Stimulated activated CD8-positive, alpha-beta memory T cell treated with anti-CD3 and anti-CD28 coated beads, Interleukin-15, amount 100 ng/mL, for 4 hours (primary cell): ENCODE measurements around the gene MALT1.
"Not testable (repeated sequence)": the region's sequence is repeated elsewhere in the genome, so short reads cannot be mapped to it uniquely, and the experiment has no call there.

Source experiments
- DNase-seq, 2 donors: peaks; one replicate each; pipeline ENCODE4 v3.0.0-alpha.2; 2020; ENCODE audit warnings: low read depth in 2 of 2

Gene MALT1

GRCh38 chr18:58772161-58772560, 100.9 kb downstream of the MALT1 start:
- no peak for DNase-seq

GRCh38 chr18:58776084-58776483, 104.8 kb downstream of the MALT1 start:
- no peak for DNase-seq

DNA sequence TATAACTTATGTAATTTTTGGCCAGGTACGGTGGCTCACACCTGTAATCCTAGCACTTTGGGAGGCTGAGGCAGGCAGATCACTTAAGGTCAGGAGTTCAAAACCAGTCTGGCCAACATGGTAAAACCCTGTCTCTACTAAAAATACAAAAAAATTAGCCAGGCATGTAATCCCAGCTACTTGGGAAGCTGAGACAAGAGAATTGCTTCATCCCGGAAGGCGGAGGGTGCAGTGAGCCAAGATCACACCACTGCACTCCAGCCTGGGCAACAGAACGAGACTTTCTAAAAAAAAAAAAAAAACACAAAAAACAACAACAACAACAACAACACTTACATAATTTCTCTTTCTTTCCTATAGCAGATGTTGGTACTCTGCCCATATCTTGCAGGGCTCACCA, 105.3 kb downstream of the MALT1 start:
- not testable (repeated sequence) for DNase-seq

GRCh38 chr18:58777471-58777870, 106.2 kb downstream of the MALT1 start:
- DNase-seq: no peak

GRCh38 chr18:58779529-58779928, 108.3 kb downstream of the MALT1 start:
- DNase-seq: no peak

DNA sequence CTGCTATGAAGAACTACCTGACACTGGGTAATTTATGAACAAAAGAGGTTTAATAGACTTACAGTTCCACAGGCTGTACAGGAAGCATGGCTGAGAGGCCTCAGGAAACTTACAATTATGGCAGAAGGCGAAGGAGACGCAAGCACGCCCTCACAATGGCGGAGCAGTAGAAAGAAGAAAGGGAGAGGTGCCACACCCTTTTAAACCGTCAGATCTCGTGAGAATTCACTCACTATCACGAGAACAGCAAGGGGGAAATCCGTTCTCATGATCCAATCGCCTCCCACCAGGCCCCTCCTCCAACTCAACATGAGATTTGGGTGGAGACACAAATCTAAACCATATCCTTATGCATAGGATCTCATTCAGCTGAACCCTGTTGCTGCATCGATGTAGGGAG, 108.8 kb downstream of the MALT1 start:
- DNase-seq: no peak

DNA sequence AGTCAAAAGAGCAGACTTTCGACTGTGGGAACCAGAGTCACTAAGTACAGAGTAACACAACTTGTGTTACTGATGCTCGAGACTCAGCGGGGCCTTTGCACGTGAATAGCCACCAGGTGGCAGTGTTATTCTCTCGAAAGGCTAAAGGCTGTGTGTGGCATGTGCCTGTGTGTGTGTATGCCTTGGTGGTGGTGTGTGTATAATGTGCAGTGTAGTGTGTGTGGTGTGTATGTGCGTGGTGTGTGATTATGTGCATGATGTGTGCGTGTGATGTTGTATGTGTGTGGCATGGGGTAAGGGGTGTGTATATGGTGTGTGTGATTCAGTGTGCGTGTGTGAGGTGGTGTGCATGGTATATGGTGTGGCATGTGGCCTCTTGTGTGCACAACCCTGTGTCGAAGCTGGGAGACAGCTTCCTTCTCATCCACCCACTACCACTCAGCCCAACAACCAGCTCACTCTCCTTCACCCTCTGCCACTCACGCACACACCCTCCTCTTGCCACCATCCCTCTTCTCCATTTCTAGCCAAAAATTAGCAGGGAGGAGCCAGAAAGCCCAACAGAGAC, 110.4 kb downstream of the MALT1 start:
- DNase-seq: peak; percentile 11 to 30

GRCh38 chr18:58784601-58785137, 113.4 kb downstream of the MALT1 start:
- DNase-seq: no peak

- DNase-seq: no peak
Measured at GRCh38 chr18:58785171-58785805, 114.0 kb downstream of the MALT1 start.

DNA sequence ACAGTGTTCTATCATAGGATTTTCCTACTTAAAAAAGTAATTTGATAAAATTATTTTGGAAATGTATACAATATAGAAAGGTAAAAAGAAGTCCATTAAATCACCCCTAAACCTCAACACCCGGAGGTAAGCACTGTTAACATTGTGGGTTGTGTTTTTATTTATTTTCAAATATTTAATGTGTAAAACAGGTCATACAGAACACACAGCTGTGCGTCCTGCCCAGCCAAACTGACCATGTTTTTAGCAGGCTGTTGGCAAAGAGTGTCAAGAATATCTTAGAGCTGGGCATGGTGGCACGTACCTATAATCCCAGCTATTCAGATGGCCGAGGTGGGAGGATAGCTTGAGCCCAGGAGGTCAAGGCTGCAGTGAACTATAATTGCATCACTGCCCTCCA, 114.6 kb downstream of the MALT1 start:
- no peak for DNase-seq

GRCh38 chr18:58787536-58788149, 116.4 kb downstream of the MALT1 start:
- no peak for DNase-seq

DNA sequence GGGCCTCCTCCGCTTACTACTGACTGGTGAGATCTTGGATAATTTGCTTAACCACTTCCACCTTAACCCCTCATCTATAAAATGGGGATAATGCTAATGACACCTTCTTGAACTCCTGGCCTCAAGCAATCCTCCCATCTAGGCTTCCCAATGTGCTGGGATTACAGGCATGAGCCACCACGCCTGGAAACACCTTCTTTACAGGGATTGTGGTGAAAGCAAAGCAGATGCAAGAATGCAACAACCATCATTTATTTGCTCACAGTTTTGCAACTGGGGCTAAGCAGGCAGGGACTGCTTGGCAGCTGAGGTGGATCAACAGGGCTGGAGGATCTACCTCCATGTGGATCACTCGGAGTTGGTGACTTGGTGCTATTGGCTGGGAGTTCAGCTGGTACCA, 117.2 kb downstream of the MALT1 start:
- DNase-seq: no peak

DNA sequence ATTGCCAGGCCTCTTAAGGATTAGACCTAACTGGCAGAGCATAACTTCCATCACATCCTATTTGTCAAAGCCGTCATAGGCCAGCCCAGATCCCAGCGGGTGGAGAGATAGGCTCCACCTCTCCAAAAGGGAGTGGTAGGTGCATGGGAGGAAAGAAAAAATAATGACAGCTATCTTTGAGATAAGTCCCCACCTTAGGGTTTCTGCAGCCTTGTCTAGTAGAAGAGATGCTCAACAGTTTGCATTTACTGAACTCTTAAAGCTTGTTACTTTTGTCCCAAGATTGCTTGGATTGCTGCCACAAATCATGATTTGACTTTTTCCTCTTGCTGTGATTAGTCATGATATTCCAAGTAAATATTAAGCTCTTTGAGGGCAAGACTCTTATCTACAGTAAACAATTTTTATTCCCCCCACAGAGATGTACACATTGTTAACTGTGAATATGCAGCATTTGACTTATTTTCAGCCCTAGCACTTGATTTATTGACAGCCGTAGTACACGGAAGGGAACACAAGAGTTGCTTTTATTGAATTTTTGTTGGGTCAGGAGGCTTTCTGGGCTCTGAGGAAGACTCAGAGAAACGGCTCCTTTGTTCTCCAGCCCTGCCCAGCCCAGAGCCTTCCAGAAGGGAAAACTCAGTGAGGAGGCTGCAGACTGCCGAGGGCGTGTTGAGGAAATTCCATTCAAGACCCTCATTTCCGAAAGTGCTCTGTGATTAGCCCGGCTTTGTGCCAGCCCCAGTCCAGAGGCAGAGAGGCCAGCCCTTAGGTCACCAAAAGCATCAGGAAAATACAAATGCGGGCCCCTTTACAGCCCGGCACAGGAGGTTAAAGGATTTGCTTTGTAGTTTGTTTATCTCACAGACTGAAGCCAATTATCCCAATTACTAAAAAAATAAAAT, 118.0 kb downstream of the MALT1 start:
- DNase-seq: no peak

- DNase-seq: no peak
Measured at GRCh38 chr18:58789876-58790240, 118.6 kb downstream of the MALT1 start.

- DNase-seq: no peak
Measured at GRCh38 chr18:58792086-58792485, 120.8 kb downstream of the MALT1 start.

DNA sequence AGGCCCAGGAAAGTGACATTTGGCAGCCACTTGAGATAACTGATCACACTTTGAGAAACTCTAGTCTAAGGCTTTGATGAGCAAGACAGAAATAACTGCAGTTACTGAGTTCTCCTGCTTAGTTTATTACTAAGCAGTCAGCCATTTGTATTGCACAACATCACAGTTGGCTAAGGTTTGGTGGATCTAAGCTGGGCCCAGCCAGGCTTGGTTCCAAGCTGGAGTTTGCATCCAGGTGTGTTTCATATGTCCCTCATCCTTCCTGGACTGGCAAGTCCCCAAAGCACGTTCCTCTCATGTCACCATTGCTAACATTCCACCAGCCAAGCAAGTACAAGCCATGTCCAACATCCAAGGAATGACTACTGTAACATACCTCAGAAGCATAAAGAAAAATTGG, 122.1 kb downstream of the MALT1 start:
- no peak for DNase-seq

DNA sequence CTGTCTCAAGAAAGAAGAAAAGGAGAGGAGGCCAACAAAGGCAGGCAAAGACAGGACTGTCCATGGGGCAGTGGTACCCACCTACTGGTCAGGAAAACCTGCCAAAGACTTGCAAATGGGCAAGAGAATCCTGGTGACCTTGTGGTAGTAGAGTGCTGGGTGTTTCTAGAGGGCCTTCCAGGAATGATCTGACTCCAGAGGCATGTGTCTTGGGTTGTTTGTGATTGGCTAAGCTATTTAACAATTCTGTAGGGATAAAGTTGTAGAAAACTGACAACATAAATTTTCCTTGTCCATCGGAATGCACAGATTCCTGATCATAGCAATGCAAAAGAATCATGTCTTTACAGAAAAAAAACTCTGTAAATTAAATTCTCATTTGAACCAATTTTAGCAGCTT, 125.0 kb downstream of the MALT1 start:
- no peak for DNase-seq

GRCh38 chr18:58800582-58800981, 129.3 kb downstream of the MALT1 start:
- no peak for DNase-seq

DNA sequence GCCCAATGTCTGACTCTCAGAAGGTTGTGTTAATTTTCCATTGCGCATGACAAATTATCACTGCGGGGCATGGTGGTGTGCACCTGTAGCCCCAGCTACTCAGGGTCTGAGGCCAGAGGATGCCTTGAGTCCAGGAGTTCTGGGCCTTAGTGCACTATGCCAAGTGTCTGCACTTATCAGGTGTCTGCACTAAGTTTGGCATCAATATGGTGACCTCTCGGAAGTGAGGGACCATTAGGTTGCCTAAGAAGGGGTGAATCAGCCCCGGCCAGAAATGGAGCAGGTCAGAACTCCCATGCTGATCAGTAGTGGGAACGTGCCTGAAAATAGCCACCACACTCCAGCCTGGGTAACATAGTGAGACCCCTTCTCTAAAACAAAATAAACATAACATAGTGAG, 131.7 kb downstream of the MALT1 start:
- no peak for DNase-seq

DNA sequence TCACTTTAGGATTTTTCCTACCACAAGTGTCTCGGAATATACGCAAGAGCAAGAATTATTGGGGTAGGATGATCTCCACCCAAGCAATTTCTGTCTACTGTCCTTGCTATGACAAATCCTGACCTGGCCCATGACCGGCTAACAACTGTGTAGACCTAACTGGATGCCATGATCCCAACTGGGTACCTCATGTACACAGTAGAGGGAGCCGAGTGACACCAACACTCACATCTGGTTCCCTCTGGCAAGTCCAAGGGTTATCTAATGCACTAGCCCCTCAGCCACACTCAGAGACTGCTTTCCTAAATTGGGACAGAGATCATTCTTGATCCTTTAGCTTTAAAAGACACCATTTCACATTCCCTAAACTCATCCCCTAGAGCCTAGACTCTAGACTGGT, 132.7 kb downstream of the MALT1 start:
- DNase-seq: no peak
